ENCODE data around the gene CCDC154.

The CCDC154 gene

DNA sequence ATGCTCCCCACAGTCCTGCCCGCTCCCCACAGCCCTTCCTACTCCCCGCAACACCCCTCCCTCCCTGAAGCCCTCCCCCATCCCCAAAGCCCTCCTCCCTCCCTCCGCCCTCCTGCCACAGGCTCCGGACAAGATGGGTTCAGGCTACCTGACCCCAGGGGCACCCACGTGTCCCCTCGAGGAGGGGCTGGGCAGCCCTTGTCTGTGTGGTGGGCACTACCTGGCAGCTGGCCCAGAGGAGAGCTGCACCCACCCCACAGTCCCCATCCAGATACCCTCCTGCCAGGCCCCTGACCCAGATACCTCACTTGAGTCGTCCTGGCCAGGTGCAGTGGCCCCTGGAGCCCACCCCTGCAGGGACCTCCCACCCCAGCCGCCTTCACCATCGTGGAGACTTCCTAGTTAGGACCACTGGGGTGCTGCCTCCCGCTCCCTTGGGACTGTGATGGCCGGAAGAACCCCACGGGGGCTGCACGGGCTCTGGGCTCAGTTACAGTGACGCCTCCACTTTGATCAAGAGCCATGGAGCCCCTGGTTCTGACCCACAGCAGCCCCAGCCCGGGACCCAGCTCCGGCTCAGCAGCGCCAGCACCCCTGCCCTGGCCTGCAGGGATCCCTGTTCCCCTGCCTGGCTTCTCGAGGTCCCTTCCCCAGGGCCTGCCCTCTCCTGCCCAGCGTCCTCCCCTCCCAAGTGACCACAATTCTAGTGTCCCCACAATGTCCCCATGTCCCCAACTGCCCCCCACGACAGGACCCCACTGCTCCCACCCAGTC is 12.7 kb downstream of the CCDC154 start:
- no peaks in the 10 kb centered on the region for H3K36me3 ChIP-seq (ENCODE audit: low read length)
- no peak overlapping the region for H3K4me2 ChIP-seq (ENCODE audit: low read depth, low read length, poor library complexity, severe bottlenecking)
- H3K9me3 ChIP-seq (ENCODE audit: insufficient read depth, low read length), result no peaks in the 10 kb centered on the region
- H3K9ac ChIP-seq (ENCODE audit: low read length), result no peak overlapping the region
- TF ChIP-seq, protein P1, sequence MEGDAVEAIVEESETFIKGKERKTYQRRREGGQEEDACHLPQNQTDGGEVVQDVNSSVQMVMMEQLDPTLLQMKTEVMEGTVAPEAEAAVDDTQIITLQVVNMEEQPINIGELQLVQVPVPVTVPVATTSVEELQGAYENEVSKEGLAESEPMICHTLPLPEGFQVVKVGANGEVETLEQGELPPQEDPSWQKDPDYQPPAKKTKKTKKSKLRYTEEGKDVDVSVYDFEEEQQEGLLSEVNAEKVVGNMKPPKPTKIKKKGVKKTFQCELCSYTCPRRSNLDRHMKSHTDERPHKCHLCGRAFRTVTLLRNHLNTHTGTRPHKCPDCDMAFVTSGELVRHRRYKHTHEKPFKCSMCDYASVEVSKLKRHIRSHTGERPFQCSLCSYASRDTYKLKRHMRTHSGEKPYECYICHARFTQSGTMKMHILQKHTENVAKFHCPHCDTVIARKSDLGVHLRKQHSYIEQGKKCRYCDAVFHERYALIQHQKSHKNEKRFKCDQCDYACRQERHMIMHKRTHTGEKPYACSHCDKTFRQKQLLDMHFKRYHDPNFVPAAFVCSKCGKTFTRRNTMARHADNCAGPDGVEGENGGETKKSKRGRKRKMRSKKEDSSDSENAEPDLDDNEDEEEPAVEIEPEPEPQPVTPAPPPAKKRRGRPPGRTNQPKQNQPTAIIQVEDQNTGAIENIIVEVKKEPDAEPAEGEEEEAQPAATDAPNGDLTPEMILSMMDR (IDR thresholded peaks at IDR 0.05; ENCODE audit: insufficient read depth, low read length, poor library complexity, severe bottlenecking), result no peak
- TF ChIP-seq EZH2phosphoT487 (conservative IDR thresholded peaks at IDR 0.05; ENCODE audit: low read length), result no peak
- H3K27ac ChIP-seq (ENCODE audit: low read depth, low read length), result no peak overlapping the region
- H3K4me3 ChIP-seq (ENCODE audit: insufficient read depth, low read length, poor library complexity, severe bottlenecking), result no peak overlapping the region
- H3K79me2 ChIP-seq (ENCODE audit: insufficient read depth, low read length), result no peaks in the 10 kb centered on the region
- no peaks in the 10 kb centered on the region for H3K27me3 ChIP-seq (ENCODE audit: low read length)
- no peaks in the 10 kb centered on the region for H4K20me1 ChIP-seq (ENCODE audit: low read depth, low read length)
- no peaks in the 10 kb centered on the region for H3F3A ChIP-seq (ENCODE audit: insufficient read depth)
- no peaks in the 10 kb centered on the region for H3K9me2 ChIP-seq (replicated peaks; ENCODE audit: insufficient read depth, low read length)
- H2AFZ ChIP-seq (ENCODE audit: low read depth, low read length, severe bottlenecking), result no peak overlapping the region

DNA sequence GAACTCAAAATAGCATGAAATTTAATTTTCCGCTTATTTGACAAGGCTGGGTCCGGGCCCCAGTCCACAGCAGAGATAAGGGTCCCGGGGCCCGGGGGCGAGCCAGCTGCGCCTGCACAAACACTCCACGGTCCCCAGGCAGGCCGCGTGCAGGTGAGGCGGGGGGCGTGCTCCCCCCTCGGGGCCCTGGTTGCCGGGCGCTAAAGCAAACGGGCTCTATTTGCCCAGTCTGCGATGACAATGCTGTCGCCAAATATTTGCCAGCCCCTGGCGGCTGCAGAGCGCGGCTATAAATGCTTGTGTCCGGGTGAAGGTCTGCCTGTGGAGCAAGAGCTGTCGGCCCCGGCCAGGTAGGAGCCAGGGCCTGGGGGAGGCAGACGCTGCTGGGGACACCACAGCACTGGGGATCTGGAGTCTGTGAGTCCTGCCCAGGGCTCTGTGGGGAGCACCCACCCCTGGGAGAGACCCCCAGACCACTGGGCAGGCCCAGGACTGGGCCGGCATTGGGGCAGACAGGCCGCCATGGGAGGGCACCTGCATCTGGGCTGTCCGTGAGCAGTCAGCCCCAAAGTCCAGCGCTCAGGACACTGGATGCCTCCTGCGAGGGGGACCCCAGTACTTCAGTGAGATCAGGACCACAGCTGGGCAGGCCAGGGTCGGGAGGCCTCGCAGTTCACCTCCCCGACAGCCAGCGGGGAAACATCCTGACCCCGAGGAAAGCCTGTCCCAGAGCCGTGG is 13.4 kb downstream of the CCDC154 start, which contains the start of gene PERCC1:
TSS of gene PERCC1 (plus strand) at position 320 of the 738 bp plus-strand sequence. CDS start 1,516 bp downstream, outside the sequence.
- Histone ChIP-seq H3K4me2 (ENCODE audit: low read depth, low read length, poor library complexity, severe bottlenecking) (no peak within 1 kb of the TSS), H3F3A (ENCODE audit: insufficient read depth) (no peaks in the 10 kb centered on the region), H3K4me3 (ENCODE audit: insufficient read depth, low read length, poor library complexity, severe bottlenecking) (no peak within 1 kb of the TSS), H4K20me1 (ENCODE audit: low read depth, low read length) (no peaks in the 10 kb centered on the region), H3K9ac (ENCODE audit: low read length) (no peak within 1 kb of the TSS), H3K27ac (ENCODE audit: low read depth, low read length) (no peak within 1 kb of the TSS), H2AFZ (ENCODE audit: low read depth, low read length, severe bottlenecking) (no peak within 1 kb of the TSS), H3K36me3 (ENCODE audit: low read length) (no peaks in the 10 kb centered on the region), H3K9me3 (ENCODE audit: insufficient read depth, low read length) (no peaks in the 10 kb centered on the region), H3K9me2 (replicated peaks; ENCODE audit: insufficient read depth, low read length) (no peaks in the 10 kb centered on the region), H3K79me2 (ENCODE audit: insufficient read depth, low read length) (no peaks in the 10 kb centered on the region), H3K27me3 (ENCODE audit: low read length) (no peaks in the 10 kb centered on the region)
- no peak for TF ChIP-seq EZH2phosphoT487 (conservative IDR thresholded peaks at IDR 0.05; ENCODE audit: low read length)
- TF ChIP-seq, protein P1 (IDR thresholded peaks at IDR 0.05; ENCODE audit: insufficient read depth, low read length, poor library complexity, severe bottlenecking), result no peak

GRCh38 chr16:1430214-1430758 is 14.1 kb downstream of the CCDC154 start:
- no peaks in the 10 kb centered on the region for H3K79me2 ChIP-seq (ENCODE audit: insufficient read depth, low read length)
- no peaks in the 10 kb centered on the region for H3K36me3 ChIP-seq (ENCODE audit: low read length)
- H2AFZ ChIP-seq (ENCODE audit: low read depth, low read length, severe bottlenecking), result no peak overlapping the region
- no peaks in the 10 kb centered on the region for H3K27me3 ChIP-seq (ENCODE audit: low read length)
- no peaks in the 10 kb centered on the region for H4K20me1 ChIP-seq (ENCODE audit: low read depth, low read length)
- H3K4me3 ChIP-seq (ENCODE audit: insufficient read depth, low read length, poor library complexity, severe bottlenecking), result no peak overlapping the region
- H3K4me2 ChIP-seq (ENCODE audit: low read depth, low read length, poor library complexity, severe bottlenecking), result no peak overlapping the region
- no peak overlapping the region for H3K9ac ChIP-seq (ENCODE audit: low read length)
- no peaks in the 10 kb centered on the region for H3K9me2 ChIP-seq (replicated peaks; ENCODE audit: insufficient read depth, low read length)
- H3F3A ChIP-seq (ENCODE audit: insufficient read depth), result no peaks in the 10 kb centered on the region
- TF ChIP-seq, protein P1 (IDR thresholded peaks at IDR 0.05; ENCODE audit: insufficient read depth, low read length, poor library complexity, severe bottlenecking), result no peak
- TF ChIP-seq EZH2phosphoT487 (conservative IDR thresholded peaks at IDR 0.05; ENCODE audit: low read length), result no peak
- H3K9me3 ChIP-seq (ENCODE audit: insufficient read depth, low read length), result no peaks in the 10 kb centered on the region
- H3K27ac ChIP-seq (ENCODE audit: low read depth, low read length), result no peak overlapping the region
